Measurements from ENCODE around the gene ANKRD40.

DNA sequence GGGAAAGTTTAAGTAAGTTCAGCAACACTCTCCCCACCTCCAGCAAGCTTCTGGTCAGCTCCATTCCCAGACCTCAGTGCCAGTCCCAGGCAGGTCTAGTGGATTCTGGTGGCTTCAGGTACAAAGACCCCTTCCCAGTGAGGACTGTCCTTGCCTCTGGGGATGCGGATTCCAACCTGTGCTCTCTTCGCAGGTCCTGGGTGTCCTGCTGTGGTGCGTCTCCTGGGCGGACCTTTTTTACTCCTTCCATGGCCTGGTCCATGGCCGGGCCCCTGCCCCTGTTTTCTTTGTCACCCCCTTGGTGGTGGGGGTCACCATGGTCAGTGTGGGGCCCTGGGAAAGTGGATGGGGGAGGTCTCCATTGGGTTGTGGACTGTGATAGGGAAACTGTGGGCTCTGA, 51.2 kb downstream of the ANKRD40 start:
- TF ChIP-seq, protein P1, sequence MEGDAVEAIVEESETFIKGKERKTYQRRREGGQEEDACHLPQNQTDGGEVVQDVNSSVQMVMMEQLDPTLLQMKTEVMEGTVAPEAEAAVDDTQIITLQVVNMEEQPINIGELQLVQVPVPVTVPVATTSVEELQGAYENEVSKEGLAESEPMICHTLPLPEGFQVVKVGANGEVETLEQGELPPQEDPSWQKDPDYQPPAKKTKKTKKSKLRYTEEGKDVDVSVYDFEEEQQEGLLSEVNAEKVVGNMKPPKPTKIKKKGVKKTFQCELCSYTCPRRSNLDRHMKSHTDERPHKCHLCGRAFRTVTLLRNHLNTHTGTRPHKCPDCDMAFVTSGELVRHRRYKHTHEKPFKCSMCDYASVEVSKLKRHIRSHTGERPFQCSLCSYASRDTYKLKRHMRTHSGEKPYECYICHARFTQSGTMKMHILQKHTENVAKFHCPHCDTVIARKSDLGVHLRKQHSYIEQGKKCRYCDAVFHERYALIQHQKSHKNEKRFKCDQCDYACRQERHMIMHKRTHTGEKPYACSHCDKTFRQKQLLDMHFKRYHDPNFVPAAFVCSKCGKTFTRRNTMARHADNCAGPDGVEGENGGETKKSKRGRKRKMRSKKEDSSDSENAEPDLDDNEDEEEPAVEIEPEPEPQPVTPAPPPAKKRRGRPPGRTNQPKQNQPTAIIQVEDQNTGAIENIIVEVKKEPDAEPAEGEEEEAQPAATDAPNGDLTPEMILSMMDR (IDR thresholded peaks at IDR 0.05) = no peak
- no peak for TF ChIP-seq POLR2A (IDR thresholded peaks at IDR 0.05)
